Fibroblast of villous mesenchyme (primary cell): Measurements from ENCODE around the gene ABRAXAS1. TPM values are rescaled to one million over a fixed set of nuclear protein-coding genes. Genes with fewer than 3 reads are reported as not detected.
A peak's percentile ranks its signal among the peaks of the same experiment; 100 is the strongest.

ENCODE experiments used
- DNase-seq: peaks from one replicate; pipeline ENCODE4 v3.0.0-alpha.2; 2010; ENCODE audit warnings: low read depth
- H3K4me3 ChIP-seq: 2 replicates; pipeline ENCODE4 v1.5.1; 2011; ENCODE audit warnings: low read depth, mild to moderate bottlenecking, low read length
- total RNA-seq: library from RNA; depleted of rRNA; stranded (reverse); fragments of >200 nt; gene quantifications from 2 replicates; pipeline ENCODE4 v1.2.3, GENCODE V29; 2012
- TF ChIP-seq, protein P1 (sequence below): IDR thresholded peaks from 2 replicates; pipeline ENCODE4 v1.5.1; 2012; ENCODE audit warnings: low read depth, mild to moderate bottlenecking, low read length; ENCODE audit not compliant: insufficient read depth

The ABRAXAS1 gene
- total RNA-seq, 1 donor = 14.2 TPM

- DNase-seq = peak; percentile 35
- TF ChIP-seq, protein P1, sequence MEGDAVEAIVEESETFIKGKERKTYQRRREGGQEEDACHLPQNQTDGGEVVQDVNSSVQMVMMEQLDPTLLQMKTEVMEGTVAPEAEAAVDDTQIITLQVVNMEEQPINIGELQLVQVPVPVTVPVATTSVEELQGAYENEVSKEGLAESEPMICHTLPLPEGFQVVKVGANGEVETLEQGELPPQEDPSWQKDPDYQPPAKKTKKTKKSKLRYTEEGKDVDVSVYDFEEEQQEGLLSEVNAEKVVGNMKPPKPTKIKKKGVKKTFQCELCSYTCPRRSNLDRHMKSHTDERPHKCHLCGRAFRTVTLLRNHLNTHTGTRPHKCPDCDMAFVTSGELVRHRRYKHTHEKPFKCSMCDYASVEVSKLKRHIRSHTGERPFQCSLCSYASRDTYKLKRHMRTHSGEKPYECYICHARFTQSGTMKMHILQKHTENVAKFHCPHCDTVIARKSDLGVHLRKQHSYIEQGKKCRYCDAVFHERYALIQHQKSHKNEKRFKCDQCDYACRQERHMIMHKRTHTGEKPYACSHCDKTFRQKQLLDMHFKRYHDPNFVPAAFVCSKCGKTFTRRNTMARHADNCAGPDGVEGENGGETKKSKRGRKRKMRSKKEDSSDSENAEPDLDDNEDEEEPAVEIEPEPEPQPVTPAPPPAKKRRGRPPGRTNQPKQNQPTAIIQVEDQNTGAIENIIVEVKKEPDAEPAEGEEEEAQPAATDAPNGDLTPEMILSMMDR = no peak
- H3K4me3 ChIP-seq = peak overlapping the region; percentile 91
These were observed 30.2 kb downstream of the ABRAXAS1 start for GRCh38 chr4:83454686-83455085.

- TF ChIP-seq, protein P1 = no peak
- DNase-seq = no peak
- no peak overlapping the region for H3K4me3 ChIP-seq
These were observed 35.9 kb downstream of the ABRAXAS1 start for GRCh38 chr4:83449009-83449408.

- TF ChIP-seq, protein P1 = no peak
- DNase-seq = no peak
- H3K4me3 ChIP-seq = no peak overlapping the region
These were observed 44.0 kb downstream of the ABRAXAS1 start for GRCh38 chr4:83440899-83441298.

- DNase-seq = no peak
- no peak overlapping the region for H3K4me3 ChIP-seq
- TF ChIP-seq, protein P1 = no peak
These were observed 44.6 kb downstream of the ABRAXAS1 start for GRCh38 chr4:83440148-83440814.

- no peak for DNase-seq
- TF ChIP-seq, protein P1 = no peak
- H3K4me3 ChIP-seq = no peak overlapping the region
These were observed 46.2 kb downstream of the ABRAXAS1 start for GRCh38 chr4:83438719-83439118.

DNA sequence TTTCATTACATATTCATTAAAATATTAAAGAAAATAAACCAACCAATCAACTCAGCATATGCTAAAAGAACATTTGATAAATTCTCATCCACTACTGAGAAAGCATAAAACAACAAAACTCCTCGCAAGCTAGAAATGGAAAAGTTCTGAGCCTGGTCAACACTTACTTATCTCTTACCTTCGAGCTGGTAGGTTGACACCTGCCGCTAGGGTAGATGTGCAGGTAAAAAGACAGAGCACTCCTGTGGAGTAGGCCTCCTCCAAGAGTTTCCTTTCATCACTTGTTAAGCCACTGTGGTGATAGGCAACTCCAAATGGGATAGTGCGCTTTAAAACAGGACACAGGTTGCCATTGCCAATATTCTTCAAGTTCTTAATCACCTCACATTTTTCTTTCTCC is 48.2 kb downstream of the ABRAXAS1 start:
- no peak overlapping the region for H3K4me3 ChIP-seq
- no peak for DNase-seq
- TF ChIP-seq, protein P1 = no peak

DNA sequence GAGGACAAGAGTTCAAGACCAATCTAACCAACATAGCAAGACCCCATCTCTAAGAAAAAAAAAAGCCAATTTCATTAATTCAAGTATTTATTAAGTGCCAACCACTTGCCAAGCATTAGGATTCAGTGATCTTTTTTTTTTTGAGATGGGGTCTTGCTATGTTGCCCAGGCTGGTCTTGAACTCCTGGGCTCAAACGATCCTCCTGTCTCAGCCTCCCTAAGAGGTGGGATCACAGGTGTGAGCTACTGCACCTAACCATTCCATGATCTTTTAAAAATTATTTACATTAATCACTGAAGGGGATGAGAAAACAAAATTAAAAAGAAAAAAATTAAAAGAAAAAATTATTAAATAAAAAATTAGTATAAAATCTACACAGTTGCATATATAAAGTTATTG is 53.7 kb downstream of the ABRAXAS1 start:
- no peak for DNase-seq
- TF ChIP-seq, protein P1 = no peak
- H3K4me3 ChIP-seq = no peak overlapping the region
